Rectal smooth muscle tissue (tissue), 1 donor: ENCODE results near the gene TSC2.
A peak's percentile ranks its signal among the peaks of the same experiment; 100 is the strongest.
"Not testable (repeated sequence)": the region's sequence is repeated elsewhere in the genome, so short reads cannot be mapped to it uniquely, and the experiment has no call there.

ENCODE experiments used
- H3K27ac ChIP-seq: one replicate; pipeline ENCODE4 v1.7.0; 2013; ENCODE audit warnings: low read depth, low read length, inconsistent platforms
- H3K27me3 ChIP-seq: one replicate; pipeline ENCODE4 v1.7.0; 2013; ENCODE audit warnings: low read length; ENCODE audit not compliant: control insufficient read depth, insufficient read depth
- H3K36me3 ChIP-seq: one replicate; pipeline ENCODE4 v1.7.0; 2013; ENCODE audit warnings: low read length; ENCODE audit not compliant: control insufficient read depth, insufficient read depth
- H3K4me1 ChIP-seq: one replicate; pipeline ENCODE4 v1.7.0; 2013; ENCODE audit warnings: low read length; ENCODE audit not compliant: control insufficient read depth, insufficient read depth
- H3K4me3 ChIP-seq: one replicate; pipeline ENCODE4 v1.7.0; 2013; ENCODE audit warnings: low read length
- H3K9ac ChIP-seq: one replicate; pipeline ENCODE4 v1.7.0; 2013; ENCODE audit warnings: low read length

TSC2 gene

GRCh38 chr16:2114225-2114624, 66.4 kb downstream of the TSC2 start:
- not testable (repeated sequence) for H3K4me1 ChIP-seq, H3K4me3 ChIP-seq, H3K27me3 ChIP-seq, H3K27ac ChIP-seq, H3K36me3 ChIP-seq, H3K9ac ChIP-seq

- not testable (repeated sequence) for H3K27ac ChIP-seq, H3K9ac ChIP-seq, H3K4me3 ChIP-seq, H3K36me3 ChIP-seq, H3K4me1 ChIP-seq, H3K27me3 ChIP-seq
Measured at GRCh38 chr16:2114885-2115590, 67.3 kb downstream of the TSC2 start.

- H3K27ac ChIP-seq, result no peak overlapping the region
- H3K27me3 ChIP-seq, result no peaks in the 10 kb centered on the region
- H3K4me3 ChIP-seq, result no peak overlapping the region
- no peak overlapping the region for H3K9ac ChIP-seq
- no peaks in the 10 kb centered on the region for H3K4me1 ChIP-seq
- peaks cover 3% of the 10 kb centered on the region for H3K36me3 ChIP-seq
Measured at GRCh38 chr16:2115591-2115973, 67.8 kb downstream of the TSC2 start.

- not testable (repeated sequence) for H3K36me3 ChIP-seq
Measured at GRCh38 chr16:2116428-2116827, 68.6 kb downstream of the TSC2 start.

GRCh38 chr16:2117341-2117740, 69.6 kb downstream of the TSC2 start:
- H3K4me1 ChIP-seq, H3K27me3 ChIP-seq, H3K27ac ChIP-seq, H3K4me3 ChIP-seq, H3K9ac ChIP-seq, H3K36me3 ChIP-seq: not testable (repeated sequence)

More at GRCh38 chr16:2116428-2116827, 68.6 kb downstream of the TSC2 start:
- not testable (repeated sequence) for H3K4me1 ChIP-seq, H3K27ac ChIP-seq, H3K9ac ChIP-seq, H3K4me3 ChIP-seq, H3K27me3 ChIP-seq

GRCh38 chr16:2117960-2118722, 70.4 kb downstream of the TSC2 start:
- H3K4me1 ChIP-seq, result peaks cover 12% of the 10 kb centered on the region
- not testable (repeated sequence) for H3K27me3 ChIP-seq

GRCh38 chr16:2121325-2121724, 73.5 kb downstream of the TSC2 start:
- H3K9ac ChIP-seq, H3K36me3 ChIP-seq, H3K27me3 ChIP-seq: not testable (repeated sequence)
- H3K4me1 ChIP-seq, result peaks cover 30% of the 10 kb centered on the region
- peak overlapping the region; percentile 27 for H3K4me3 ChIP-seq
- peak overlapping the region; percentile 98 for H3K27ac ChIP-seq

More at GRCh38 chr16:2117960-2118722, 70.4 kb downstream of the TSC2 start:
- H3K4me3 ChIP-seq, H3K9ac ChIP-seq, H3K27ac ChIP-seq, H3K36me3 ChIP-seq: not testable (repeated sequence)

- Histone ChIP-seq H3K4me3 (peak overlapping the region; percentile 27), H3K27me3 (no peaks in the 10 kb centered on the region), H3K27ac (peak overlapping the region; percentile 98)
Measured at GRCh38 chr16:2121853-2122252, 74.1 kb downstream of the TSC2 start.

GRCh38 chr16:2122429-2122828, 74.6 kb downstream of the TSC2 start:
- Histone ChIP-seq H3K4me1 (peaks cover 40% of the 10 kb centered on the region), H3K36me3 (no peaks in the 10 kb centered on the region), H3K9ac (no peak overlapping the region), H3K27ac (peak overlapping the region; percentile 98), H3K4me3 (peak overlapping the region; percentile 44), H3K27me3 (no peaks in the 10 kb centered on the region)

More at GRCh38 chr16:2121853-2122252, 74.1 kb downstream of the TSC2 start:
- Histone ChIP-seq H3K4me1 (peaks cover 35% of the 10 kb centered on the region), H3K36me3 (no peaks in the 10 kb centered on the region), H3K9ac (no peak overlapping the region)

- H3K27me3 ChIP-seq, H3K9ac ChIP-seq, H3K36me3 ChIP-seq: not testable (repeated sequence)
- Histone ChIP-seq H3K27ac (peak overlapping the region; percentile 98), H3K4me3 (peak overlapping the region; percentile 32), H3K4me1 (peaks cover 40% of the 10 kb centered on the region)
Measured at GRCh38 chr16:2122934-2123683, 75.3 kb downstream of the TSC2 start.

- H3K4me3 ChIP-seq, result peak overlapping the region; percentile 32
- H3K27ac ChIP-seq, result peak overlapping the region; percentile 98
- not testable (repeated sequence) for H3K27me3 ChIP-seq, H3K9ac ChIP-seq, H3K36me3 ChIP-seq
- H3K4me1 ChIP-seq, result peaks cover 40% of the 10 kb centered on the region
Measured at GRCh38 chr16:2123706-2124376, 76.1 kb downstream of the TSC2 start.

- not testable (repeated sequence) for H3K27me3 ChIP-seq, H3K36me3 ChIP-seq, H3K9ac ChIP-seq
- H3K4me1 ChIP-seq, result peaks cover 40% of the 10 kb centered on the region
- H3K27ac ChIP-seq, result peak overlapping the region; percentile 98
- peak overlapping the region; percentile 40 for H3K4me3 ChIP-seq
Measured at GRCh38 chr16:2124377-2124693, 76.5 kb downstream of the TSC2 start.
